Testis (tissue), 2 donors: ENCODE results near the gene MRPL28.

Experiments used
- POLR2A ChIP-seq: fragments of 450-650 bp; IDR thresholded peaks from one replicate; pipeline ENCODE4 v1.6.1; 2017; ENCODE audit warnings: antibody characterized with exemption, mild to moderate bottlenecking, moderate library complexity
- TF ChIP-seq, protein P1 (sequence below), 3 experiments: fragments of 450-650 bp in 2 of 3; fragments of 200-600 bp in 1 of 3; sonication (generic) in 1 of 3; IDR thresholded peaks; one replicate each; pipeline ENCODE4 v1.5.1; 2016 to 2019; ENCODE audit warnings: antibody characterized with exemption in 3 of 3, mild to moderate bottlenecking in 2 of 3, moderate library complexity in 1 of 3

DNA sequence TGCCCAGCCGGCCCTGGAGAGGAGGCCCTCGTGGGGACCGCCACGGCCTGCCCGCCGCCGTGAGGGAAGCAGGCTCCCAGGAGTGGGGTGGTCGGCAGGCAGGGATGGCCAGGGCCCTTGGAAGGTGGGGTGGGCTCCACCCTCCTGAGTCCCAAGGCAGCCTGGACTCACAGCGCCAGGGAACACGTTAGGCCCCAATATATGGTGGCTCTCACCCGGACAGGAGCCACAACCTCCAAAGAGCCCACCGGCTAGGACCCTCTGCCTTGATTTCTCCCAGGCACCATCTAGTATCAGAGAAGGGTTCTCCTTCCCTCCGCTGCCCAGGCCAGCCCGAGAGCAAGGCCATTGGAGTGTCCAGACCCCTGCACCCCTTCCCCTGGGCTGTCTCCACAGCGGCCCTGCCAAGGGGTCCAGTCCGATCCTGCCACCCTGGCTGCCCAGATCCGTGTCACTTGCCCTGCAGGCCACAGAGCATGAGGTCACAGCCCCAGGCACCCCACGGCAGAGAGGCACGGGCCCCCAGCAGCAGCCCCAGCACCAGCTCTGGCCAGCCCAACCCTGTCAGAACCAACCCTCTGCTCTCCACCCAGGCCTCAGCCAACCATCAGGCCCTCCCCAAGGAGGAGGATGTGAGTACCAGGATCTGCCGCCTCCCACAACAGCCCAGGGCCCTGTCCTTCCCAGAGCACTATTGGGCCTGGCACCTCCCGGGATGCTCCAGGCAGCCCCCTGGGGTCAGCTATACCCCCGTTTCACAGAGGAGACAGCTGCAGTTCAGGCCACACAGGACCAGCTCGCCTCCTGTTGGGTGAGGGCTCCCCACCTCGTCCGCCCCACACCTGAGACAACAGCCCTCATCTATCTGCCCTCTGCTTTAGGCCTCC is 16.7 kb downstream of the MRPL28 start:
- TF ChIP-seq, protein P1, sequence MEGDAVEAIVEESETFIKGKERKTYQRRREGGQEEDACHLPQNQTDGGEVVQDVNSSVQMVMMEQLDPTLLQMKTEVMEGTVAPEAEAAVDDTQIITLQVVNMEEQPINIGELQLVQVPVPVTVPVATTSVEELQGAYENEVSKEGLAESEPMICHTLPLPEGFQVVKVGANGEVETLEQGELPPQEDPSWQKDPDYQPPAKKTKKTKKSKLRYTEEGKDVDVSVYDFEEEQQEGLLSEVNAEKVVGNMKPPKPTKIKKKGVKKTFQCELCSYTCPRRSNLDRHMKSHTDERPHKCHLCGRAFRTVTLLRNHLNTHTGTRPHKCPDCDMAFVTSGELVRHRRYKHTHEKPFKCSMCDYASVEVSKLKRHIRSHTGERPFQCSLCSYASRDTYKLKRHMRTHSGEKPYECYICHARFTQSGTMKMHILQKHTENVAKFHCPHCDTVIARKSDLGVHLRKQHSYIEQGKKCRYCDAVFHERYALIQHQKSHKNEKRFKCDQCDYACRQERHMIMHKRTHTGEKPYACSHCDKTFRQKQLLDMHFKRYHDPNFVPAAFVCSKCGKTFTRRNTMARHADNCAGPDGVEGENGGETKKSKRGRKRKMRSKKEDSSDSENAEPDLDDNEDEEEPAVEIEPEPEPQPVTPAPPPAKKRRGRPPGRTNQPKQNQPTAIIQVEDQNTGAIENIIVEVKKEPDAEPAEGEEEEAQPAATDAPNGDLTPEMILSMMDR (IDR thresholded peaks at IDR 0.05): no peak
- no peak for TF ChIP-seq POLR2A
